Activated T-helper 9 cell treated with anti-CD3 and anti-CD28 coated beads, Interleukin-2, amount 50 U/mL, for 16 hours (primary cell): ENCODE measurements around the gene ZBTB16.

Source experiments
- DNase-seq: peaks from one replicate; pipeline ENCODE4 v3.0.0-alpha.2; 2020; ENCODE audit warnings: low read depth

ZBTB16 gene

GRCh38 chr11:114106986-114107385 is 47.5 kb downstream of the ZBTB16 start:
- DNase-seq = no peak

GRCh38 chr11:114108501-114109205 is 49.1 kb downstream of the ZBTB16 start:
- DNase-seq = no peak

GRCh38 chr11:114109206-114110090 is 49.9 kb downstream of the ZBTB16 start:
- no peak for DNase-seq

GRCh38 chr11:114110123-114110522 is 50.6 kb downstream of the ZBTB16 start:
- no peak for DNase-seq

- no peak for DNase-seq
These were observed 51.7 kb downstream of the ZBTB16 start for GRCh38 chr11:114110952-114111947.

GRCh38 chr11:114115451-114115928 is 56.0 kb downstream of the ZBTB16 start:
- DNase-seq = no peak

GRCh38 chr11:114116357-114116756 is 56.8 kb downstream of the ZBTB16 start:
- DNase-seq = no peak

GRCh38 chr11:114116800-114117199 is 57.3 kb downstream of the ZBTB16 start:
- no peak for DNase-seq

GRCh38 chr11:114120606-114121005 is 61.1 kb downstream of the ZBTB16 start:
- DNase-seq = no peak

GRCh38 chr11:114121138-114121537 is 61.6 kb downstream of the ZBTB16 start:
- DNase-seq = no peak

- no peak for DNase-seq
These were observed 62.4 kb downstream of the ZBTB16 start for GRCh38 chr11:114121804-114122504.

GRCh38 chr11:114122686-114123085 is 63.2 kb downstream of the ZBTB16 start:
- DNase-seq = no peak

- no peak for DNase-seq
These were observed 64.3 kb downstream of the ZBTB16 start for GRCh38 chr11:114123692-114124330.

- no peak for DNase-seq
These were observed 65.2 kb downstream of the ZBTB16 start for GRCh38 chr11:114124601-114125144.

- DNase-seq = no peak
These were observed 66.0 kb downstream of the ZBTB16 start for GRCh38 chr11:114125531-114125930.

GRCh38 chr11:114125959-114126358 is 66.4 kb downstream of the ZBTB16 start:
- no peak for DNase-seq

- no peak for DNase-seq
These were observed 68.9 kb downstream of the ZBTB16 start for GRCh38 chr11:114128399-114128798.

GRCh38 chr11:114129142-114129541 is 69.6 kb downstream of the ZBTB16 start:
- no peak for DNase-seq

- no peak for DNase-seq
These were observed 70.2 kb downstream of the ZBTB16 start for GRCh38 chr11:114129699-114130098.

GRCh38 chr11:114130115-114130576 is 70.6 kb downstream of the ZBTB16 start:
- no peak for DNase-seq
